Peyer's patch (tissue), 4 donors: ENCODE data around the gene PFKFB3.

Experiments used
- POLR2A ChIP-seq, 2 donors: fragments of 450-650 bp; IDR thresholded peaks; one replicate each; pipeline ENCODE4 v1.5.1; 2017; ENCODE audit warnings: antibody characterized with exemption in 2 of 2, mild to moderate bottlenecking in 2 of 2, moderate library complexity in 2 of 2
- TF ChIP-seq, protein P1 (sequence below), 6 experiments: fragments of 450-650 bp in 4 of 6; fragments of 200-600 bp in 2 of 6; sonication (generic) in 1 of 6; IDR thresholded peaks; one replicate each; pipeline ENCODE4 v1.5.1; 2017 to 2019; ENCODE audit warnings: antibody characterized with exemption in 6 of 6, mild to moderate bottlenecking in 3 of 6, moderate library complexity in 1 of 6

DNA sequence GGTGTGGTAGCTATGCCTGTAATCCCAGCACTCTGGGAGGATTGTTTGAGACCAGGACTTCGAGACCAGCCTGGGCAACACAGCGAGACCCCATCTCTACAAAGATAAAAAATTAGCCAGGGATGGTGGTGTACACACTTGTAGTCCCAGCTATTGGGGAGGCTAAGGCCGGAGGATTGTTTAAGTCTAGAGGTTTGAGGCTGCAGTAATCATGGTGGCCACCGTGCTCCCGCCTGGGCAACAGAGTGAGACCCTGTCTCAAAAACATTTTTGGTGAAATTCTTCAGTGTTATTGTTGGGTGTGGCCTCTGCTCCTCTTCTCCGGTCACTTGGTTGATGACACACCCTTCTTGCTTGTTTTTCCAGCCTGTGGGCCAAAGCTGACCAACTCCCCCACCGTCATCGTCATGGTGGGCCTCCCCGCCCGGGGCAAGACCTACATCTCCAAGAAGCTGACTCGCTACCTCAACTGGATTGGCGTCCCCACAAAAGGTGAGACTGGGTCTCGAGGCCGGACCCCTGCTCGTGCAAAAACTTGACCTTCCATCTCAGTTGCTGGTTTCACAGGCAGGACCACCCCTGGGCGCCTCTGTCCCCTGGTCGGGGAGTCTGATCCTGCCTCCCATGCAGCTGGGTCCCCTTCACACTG, 10.6 kb downstream of the PFKFB3 start:
- TF ChIP-seq, protein P1, sequence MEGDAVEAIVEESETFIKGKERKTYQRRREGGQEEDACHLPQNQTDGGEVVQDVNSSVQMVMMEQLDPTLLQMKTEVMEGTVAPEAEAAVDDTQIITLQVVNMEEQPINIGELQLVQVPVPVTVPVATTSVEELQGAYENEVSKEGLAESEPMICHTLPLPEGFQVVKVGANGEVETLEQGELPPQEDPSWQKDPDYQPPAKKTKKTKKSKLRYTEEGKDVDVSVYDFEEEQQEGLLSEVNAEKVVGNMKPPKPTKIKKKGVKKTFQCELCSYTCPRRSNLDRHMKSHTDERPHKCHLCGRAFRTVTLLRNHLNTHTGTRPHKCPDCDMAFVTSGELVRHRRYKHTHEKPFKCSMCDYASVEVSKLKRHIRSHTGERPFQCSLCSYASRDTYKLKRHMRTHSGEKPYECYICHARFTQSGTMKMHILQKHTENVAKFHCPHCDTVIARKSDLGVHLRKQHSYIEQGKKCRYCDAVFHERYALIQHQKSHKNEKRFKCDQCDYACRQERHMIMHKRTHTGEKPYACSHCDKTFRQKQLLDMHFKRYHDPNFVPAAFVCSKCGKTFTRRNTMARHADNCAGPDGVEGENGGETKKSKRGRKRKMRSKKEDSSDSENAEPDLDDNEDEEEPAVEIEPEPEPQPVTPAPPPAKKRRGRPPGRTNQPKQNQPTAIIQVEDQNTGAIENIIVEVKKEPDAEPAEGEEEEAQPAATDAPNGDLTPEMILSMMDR (IDR thresholded peaks at IDR 0.05) = no peak
- TF ChIP-seq POLR2A (IDR thresholded peaks at IDR 0.05) = no peak
